Panc1 (cell line): Measurements from ENCODE around the gene CMIP. TPM values are rescaled to one million over a fixed set of nuclear protein-coding genes. Genes with fewer than 3 reads are reported as not detected.

Experiments
- ATAC-seq: fragments of 200-7000 bp; cut with Tn5 transposase; 2 replicates; pipeline ENCODE4 v1.9.1; 2020; ENCODE audit warnings: mild to moderate bottlenecking, moderate library complexity
- BruUV-seq: library from RNA; stranded (reverse); fragments of 400-500 nt; replicated peaks from 2 replicates; lab custom pipeline; 2021; lab: Mats Ljungman, UMichigan
- CTCF ChIA-PET: fragments of 300-600 bp; sonication (Branson Sonifier 250); formaldehyde crosslinking; loops from one replicate; lab custom pipeline; 2022; ENCODE audit warnings: antibody characterized with exemption; lab: Charles Lee
- POLR2A ChIA-PET: fragments of 300-600 bp; sonication (Branson Sonifier 250); formaldehyde crosslinking; loops from one replicate; lab custom pipeline; 2022; ENCODE audit warnings: antibody characterized with exemption; lab: Charles Lee
- DNase-seq: peaks from one replicate; pipeline ENCODE4 v3.0.0-alpha.2; 2010; ENCODE audit warnings: low read depth, low spot score
- H3K27ac ChIP-seq: 2 replicates; pipeline ENCODE4 v1.5.1; 2011; ENCODE audit warnings: mild to moderate bottlenecking, low read length, inconsistent platforms
- H3K27me3 ChIP-seq: fragments of 200-500 bp; sonication (Bioruptor generic); 2 replicates; pipeline ENCODE4 v1.6.0; 2014; ENCODE audit warnings: low read length, inconsistent platforms; ENCODE audit not compliant: control insufficient read depth, insufficient read depth
- H3K36me3 ChIP-seq: fragments of 200-500 bp; sonication (Bioruptor generic); 2 replicates; pipeline ENCODE4 v1.5.1; 2014; ENCODE audit warnings: inconsistent platforms, mild to moderate bottlenecking, low read length, moderate library complexity; ENCODE audit not compliant: control insufficient read depth, insufficient read depth
- H3K4me1 ChIP-seq: 2 replicates; pipeline ENCODE4 v1.5.1; 2011; ENCODE audit warnings: inconsistent platforms, mild to moderate bottlenecking, low read length, moderate library complexity; ENCODE audit not compliant: control insufficient read depth, insufficient read depth
- H3K4me3 ChIP-seq, 2 experiments: 2 replicates each; pipeline ENCODE4 v1.5.1; 2011 to 2012; ENCODE audit warnings: low read depth in 2 of 2, low read length in 2 of 2, mild to moderate bottlenecking in 2 of 2, inconsistent platforms in 1 of 2, moderate library complexity in 1 of 2
- H3K9me3 ChIP-seq: fragments of 200-500 bp; sonication (Bioruptor generic); 2 replicates; pipeline ENCODE4 v1.5.1; 2014; ENCODE audit warnings: low read depth, mild to moderate bottlenecking, inconsistent platforms, low read length, moderate library complexity; ENCODE audit not compliant: control insufficient read depth, insufficient read depth
- POLR2AphosphoS5 ChIP-seq: IDR thresholded peaks from 2 replicates; pipeline ENCODE4 v1.6.1; 2012; ENCODE audit warnings: mild to moderate bottlenecking, low read depth, low read length, moderate library complexity
- SIN3A ChIP-seq: IDR thresholded peaks from 2 replicates; pipeline ENCODE4 v1.6.1; 2012; ENCODE audit warnings: low read depth, mild to moderate bottlenecking, low read length, moderate library complexity, borderline replicate concordance; ENCODE audit not compliant: insufficient read depth
- TCF7L2 ChIP-seq: IDR thresholded peaks from 2 replicates; pipeline ENCODE4 v1.6.1; 2011; ENCODE audit warnings: mild to moderate bottlenecking, low read depth, low read length, inconsistent platforms
- in situ Hi-C: cut with HindIII; loops from 2 replicates; pipeline ENCODE4 v1.10.0; 2016; ENCODE audit warnings: low sequenced_read_pairs, low pct_unique_long_range_greater_than_20kb
- intact Hi-C: fragments of 100-400 bp; cut with micrococcal nuclease; formaldehyde crosslinking; loops from one replicate; pipeline ENCODE4 v1.10.0; 2022; ENCODE audit not compliant: unreplicated experiment
- total RNA-seq: library from RNA; stranded (reverse); gene quantifications from one replicate; pipeline ENCODE4 v1.2.1, GENCODE V29; 2021; ENCODE audit not compliant: unreplicated experiment
- TF ChIP-seq, protein P1 (sequence below): fragments of 450-650 bp; IDR thresholded peaks from 2 replicates; pipeline ENCODE4 v1.5.1; 2017; ENCODE audit warnings: mild to moderate bottlenecking
- TF ChIP-seq, protein P2 (sequence below), 2 experiments: IDR thresholded peaks; 2 replicates each; pipeline ENCODE4 v1.6.1; 2011 to 2012; ENCODE audit warnings: low read depth in 2 of 2, control low read depth in 1 of 2, low read length in 1 of 2, mild to moderate bottlenecking in 1 of 2, moderate library complexity in 1 of 2; ENCODE audit not compliant: insufficient read depth in 1 of 2

Gene CMIP
- total RNA-seq, 1 experiment from 2014 or later = 49.7 TPM

- TF ChIP-seq, protein P1, sequence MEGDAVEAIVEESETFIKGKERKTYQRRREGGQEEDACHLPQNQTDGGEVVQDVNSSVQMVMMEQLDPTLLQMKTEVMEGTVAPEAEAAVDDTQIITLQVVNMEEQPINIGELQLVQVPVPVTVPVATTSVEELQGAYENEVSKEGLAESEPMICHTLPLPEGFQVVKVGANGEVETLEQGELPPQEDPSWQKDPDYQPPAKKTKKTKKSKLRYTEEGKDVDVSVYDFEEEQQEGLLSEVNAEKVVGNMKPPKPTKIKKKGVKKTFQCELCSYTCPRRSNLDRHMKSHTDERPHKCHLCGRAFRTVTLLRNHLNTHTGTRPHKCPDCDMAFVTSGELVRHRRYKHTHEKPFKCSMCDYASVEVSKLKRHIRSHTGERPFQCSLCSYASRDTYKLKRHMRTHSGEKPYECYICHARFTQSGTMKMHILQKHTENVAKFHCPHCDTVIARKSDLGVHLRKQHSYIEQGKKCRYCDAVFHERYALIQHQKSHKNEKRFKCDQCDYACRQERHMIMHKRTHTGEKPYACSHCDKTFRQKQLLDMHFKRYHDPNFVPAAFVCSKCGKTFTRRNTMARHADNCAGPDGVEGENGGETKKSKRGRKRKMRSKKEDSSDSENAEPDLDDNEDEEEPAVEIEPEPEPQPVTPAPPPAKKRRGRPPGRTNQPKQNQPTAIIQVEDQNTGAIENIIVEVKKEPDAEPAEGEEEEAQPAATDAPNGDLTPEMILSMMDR = no peak
Observed at GRCh38 chr16:81539009-81539758, 94.6 kb downstream of the CMIP start (continued).

GRCh38 chr16:81539759-81540472, 95.3 kb downstream of the CMIP start:
- DNase-seq (no peak), ATAC-seq (no peak)
- Histone ChIP-seq H3K4me3 (no peak overlapping the region), H3K4me1 (peaks cover 65% of the 10 kb centered on the region), H3K9me3 (no peaks in the 10 kb centered on the region), H3K27ac (peak overlapping the region; percentile 54), H3K27me3 (no peaks in the 10 kb centered on the region), H3K36me3 (no peaks in the 10 kb centered on the region; the same call in 1 of the 2 replicates)
- intact Hi-C loops (no loop called here), in situ Hi-C loops (no loop called here)
- CTCF ChIA-PET = no interaction called here
- BruUV-seq = no TSS peak
- POLR2A ChIA-PET = no interaction called here
- TF ChIP-seq POLR2AphosphoS5 (no peak), SIN3A (no peak), TCF7L2 (no peak)
- TF ChIP-seq, protein P2, sequence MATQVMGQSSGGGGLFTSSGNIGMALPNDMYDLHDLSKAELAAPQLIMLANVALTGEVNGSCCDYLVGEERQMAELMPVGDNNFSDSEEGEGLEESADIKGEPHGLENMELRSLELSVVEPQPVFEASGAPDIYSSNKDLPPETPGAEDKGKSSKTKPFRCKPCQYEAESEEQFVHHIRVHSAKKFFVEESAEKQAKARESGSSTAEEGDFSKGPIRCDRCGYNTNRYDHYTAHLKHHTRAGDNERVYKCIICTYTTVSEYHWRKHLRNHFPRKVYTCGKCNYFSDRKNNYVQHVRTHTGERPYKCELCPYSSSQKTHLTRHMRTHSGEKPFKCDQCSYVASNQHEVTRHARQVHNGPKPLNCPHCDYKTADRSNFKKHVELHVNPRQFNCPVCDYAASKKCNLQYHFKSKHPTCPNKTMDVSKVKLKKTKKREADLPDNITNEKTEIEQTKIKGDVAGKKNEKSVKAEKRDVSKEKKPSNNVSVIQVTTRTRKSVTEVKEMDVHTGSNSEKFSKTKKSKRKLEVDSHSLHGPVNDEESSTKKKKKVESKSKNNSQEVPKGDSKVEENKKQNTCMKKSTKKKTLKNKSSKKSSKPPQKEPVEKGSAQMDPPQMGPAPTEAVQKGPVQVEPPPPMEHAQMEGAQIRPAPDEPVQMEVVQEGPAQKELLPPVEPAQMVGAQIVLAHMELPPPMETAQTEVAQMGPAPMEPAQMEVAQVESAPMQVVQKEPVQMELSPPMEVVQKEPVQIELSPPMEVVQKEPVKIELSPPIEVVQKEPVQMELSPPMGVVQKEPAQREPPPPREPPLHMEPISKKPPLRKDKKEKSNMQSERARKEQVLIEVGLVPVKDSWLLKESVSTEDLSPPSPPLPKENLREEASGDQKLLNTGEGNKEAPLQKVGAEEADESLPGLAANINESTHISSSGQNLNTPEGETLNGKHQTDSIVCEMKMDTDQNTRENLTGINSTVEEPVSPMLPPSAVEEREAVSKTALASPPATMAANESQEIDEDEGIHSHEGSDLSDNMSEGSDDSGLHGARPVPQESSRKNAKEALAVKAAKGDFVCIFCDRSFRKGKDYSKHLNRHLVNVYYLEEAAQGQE (IDR thresholded peaks at IDR 0.05; ENCODE audit: insufficient read depth in 1 of 2, low read depth in 2 of 2, low read length in 1 of 2) = no peak
- TF ChIP-seq, protein P1 = no peak

DNA sequence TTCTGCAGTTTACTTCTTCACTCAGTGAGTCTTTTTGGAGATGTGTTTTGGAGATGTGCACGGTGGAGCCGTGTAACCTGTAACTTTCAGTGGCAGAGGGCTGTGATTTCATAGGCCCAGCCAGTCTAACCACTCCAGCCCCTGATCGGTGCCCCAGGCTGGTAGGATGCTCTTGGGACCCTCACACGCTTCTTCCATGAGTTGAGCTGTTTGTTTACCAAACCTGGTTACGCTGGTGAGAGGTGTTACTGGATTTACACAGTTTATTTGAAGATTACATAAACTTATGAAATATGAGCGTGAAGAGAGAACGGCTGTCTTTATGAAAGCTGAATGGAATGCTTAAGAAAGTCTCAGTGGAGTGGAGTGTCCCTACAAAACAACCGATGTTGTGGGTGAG, 96.7 kb downstream of the CMIP start:
- Histone ChIP-seq H3K4me1 (peaks cover 51% of the 10 kb centered on the region), H3K4me3 (no peak overlapping the region), H3K27me3 (no peaks in the 10 kb centered on the region), H3K9me3 (no peaks in the 10 kb centered on the region), H3K27ac (no peak overlapping the region), H3K36me3 (no peaks in the 10 kb centered on the region; the same call in 1 of the 2 replicates)
- no TSS peak for BruUV-seq
- ATAC-seq (no peak), DNase-seq (no peak)
- in situ Hi-C loops (no loop called here), intact Hi-C loops (no loop called here)
- TF ChIP-seq TCF7L2 = no peak
- TF ChIP-seq, protein P2 (IDR thresholded peaks at IDR 0.05; ENCODE audit: insufficient read depth in 1 of 2, low read depth in 2 of 2, low read length in 1 of 2) = no peak
- ChIA-PET POLR2A (no interaction called here), CTCF (no interaction called here)
